Measurements from ENCODE around the gene ITPK1.

Gene ITPK1

GRCh38 chr14:93103392-93104080 lies 12.2 kb downstream of the ITPK1 start:
- H3K9me3 ChIP-seq (ENCODE audit: control insufficient read depth, insufficient read depth, low read length), result no peaks in the 10 kb centered on the region
- peaks cover 13% of the 10 kb centered on the region for H3K4me1 ChIP-seq (ENCODE audit: insufficient read depth, low read length)
- H3K36me3 ChIP-seq (ENCODE audit: insufficient read depth, low read length), result no peaks in the 10 kb centered on the region
- H3K9ac ChIP-seq (ENCODE audit: low read depth, low read length), result no peak overlapping the region

- Histone ChIP-seq H3K9me3 (ENCODE audit: control insufficient read depth, insufficient read depth, low read length) (no peaks in the 10 kb centered on the region), H3K36me3 (ENCODE audit: insufficient read depth, low read length) (no peaks in the 10 kb centered on the region), H3K9ac (ENCODE audit: low read depth, low read length) (no peak overlapping the region), H3K4me1 (ENCODE audit: insufficient read depth, low read length) (peaks cover 13% of the 10 kb centered on the region)
Observed at GRCh38 chr14:93102141-93102540, 13.6 kb downstream of the ITPK1 start.

- Histone ChIP-seq H3K9me3 (ENCODE audit: control insufficient read depth, insufficient read depth, low read length) (no peaks in the 10 kb centered on the region), H3K9ac (ENCODE audit: low read depth, low read length) (no peak overlapping the region), H3K36me3 (ENCODE audit: insufficient read depth, low read length) (no peaks in the 10 kb centered on the region), H3K4me1 (ENCODE audit: insufficient read depth, low read length) (peaks cover 13% of the 10 kb centered on the region)
Observed at GRCh38 chr14:93101181-93101580, 14.5 kb downstream of the ITPK1 start.

- Histone ChIP-seq H3K9me3 (ENCODE audit: control insufficient read depth, insufficient read depth, low read length) (no peaks in the 10 kb centered on the region), H3K4me1 (ENCODE audit: insufficient read depth, low read length) (peaks cover 13% of the 10 kb centered on the region), H3K9ac (ENCODE audit: low read depth, low read length) (no peak overlapping the region), H3K36me3 (ENCODE audit: insufficient read depth, low read length) (no peaks in the 10 kb centered on the region)
Observed at GRCh38 chr14:93100570-93100969, 15.2 kb downstream of the ITPK1 start.

- H3K9me3 ChIP-seq (ENCODE audit: control insufficient read depth, insufficient read depth, low read length), result no peaks in the 10 kb centered on the region
- H3K36me3 ChIP-seq (ENCODE audit: insufficient read depth, low read length), result no peaks in the 10 kb centered on the region
- H3K9ac ChIP-seq (ENCODE audit: low read depth, low read length), result no peak overlapping the region
- peaks cover 13% of the 10 kb centered on the region for H3K4me1 ChIP-seq (ENCODE audit: insufficient read depth, low read length)
Observed at GRCh38 chr14:93100100-93100499, 15.6 kb downstream of the ITPK1 start.

GRCh38 chr14:93099643-93100042 lies 16.1 kb downstream of the ITPK1 start:
- Histone ChIP-seq H3K9me3 (ENCODE audit: control insufficient read depth, insufficient read depth, low read length) (no peaks in the 10 kb centered on the region), H3K36me3 (ENCODE audit: insufficient read depth, low read length) (no peaks in the 10 kb centered on the region), H3K9ac (ENCODE audit: low read depth, low read length) (no peak overlapping the region), H3K4me1 (ENCODE audit: insufficient read depth, low read length) (peaks cover 13% of the 10 kb centered on the region)

- H3K36me3 ChIP-seq (ENCODE audit: insufficient read depth, low read length), result no peaks in the 10 kb centered on the region
- H3K9ac ChIP-seq (ENCODE audit: low read depth, low read length), result no peak overlapping the region
Observed at GRCh38 chr14:93099196-93099595, 16.5 kb downstream of the ITPK1 start.

GRCh38 chr14:93096691-93097322 lies 18.9 kb downstream of the ITPK1 start:
- Histone ChIP-seq H3K9ac (ENCODE audit: low read depth, low read length) (no peak overlapping the region), H3K9me3 (ENCODE audit: control insufficient read depth, insufficient read depth, low read length) (no peaks in the 10 kb centered on the region), H3K4me1 (ENCODE audit: insufficient read depth, low read length) (peaks cover 13% of the 10 kb centered on the region), H3K36me3 (ENCODE audit: insufficient read depth, low read length) (no peaks in the 10 kb centered on the region)

More at GRCh38 chr14:93099196-93099595, 16.5 kb downstream of the ITPK1 start:
- Histone ChIP-seq H3K9me3 (ENCODE audit: control insufficient read depth, insufficient read depth, low read length) (no peaks in the 10 kb centered on the region), H3K4me1 (ENCODE audit: insufficient read depth, low read length) (peaks cover 13% of the 10 kb centered on the region)

- Histone ChIP-seq H3K36me3 (ENCODE audit: insufficient read depth, low read length) (no peaks in the 10 kb centered on the region), H3K9ac (ENCODE audit: low read depth, low read length) (no peak overlapping the region), H3K4me1 (ENCODE audit: insufficient read depth, low read length) (peaks cover 13% of the 10 kb centered on the region; the same call in 1 of the 2 replicates), H3K9me3 (ENCODE audit: control insufficient read depth, insufficient read depth, low read length) (no peaks in the 10 kb centered on the region)
Observed at GRCh38 chr14:93095742-93096510, 19.8 kb downstream of the ITPK1 start.

- Histone ChIP-seq H3K9me3 (ENCODE audit: control insufficient read depth, insufficient read depth, low read length) (no peaks in the 10 kb centered on the region), H3K4me1 (ENCODE audit: insufficient read depth, low read length) (no peaks in the 10 kb centered on the region; the same call in 1 of the 2 replicates), H3K36me3 (ENCODE audit: insufficient read depth, low read length) (no peaks in the 10 kb centered on the region), H3K9ac (ENCODE audit: low read depth, low read length) (no peak overlapping the region)
Observed at GRCh38 chr14:93094121-93094918, 21.4 kb downstream of the ITPK1 start.

- no peak overlapping the region for H3K9ac ChIP-seq (ENCODE audit: low read depth, low read length)
- no peaks in the 10 kb centered on the region for H3K36me3 ChIP-seq (ENCODE audit: insufficient read depth, low read length)
- no peaks in the 10 kb centered on the region; the same call in 1 of the 2 replicates for H3K4me1 ChIP-seq (ENCODE audit: insufficient read depth, low read length)
- no peaks in the 10 kb centered on the region for H3K9me3 ChIP-seq (ENCODE audit: control insufficient read depth, insufficient read depth, low read length)
Observed at GRCh38 chr14:93092606-93093556, 22.8 kb downstream of the ITPK1 start.

GRCh38 chr14:93091666-93092065 lies 24.1 kb downstream of the ITPK1 start:
- Histone ChIP-seq H3K4me1 (ENCODE audit: insufficient read depth, low read length) (peaks cover 2% of the 10 kb centered on the region; the same call in 1 of the 2 replicates), H3K36me3 (ENCODE audit: insufficient read depth, low read length) (no peaks in the 10 kb centered on the region), H3K9me3 (ENCODE audit: control insufficient read depth, insufficient read depth, low read length) (peaks cover 5% of the 10 kb centered on the region; the same call in 1 of the 2 replicates), H3K9ac (ENCODE audit: low read depth, low read length) (no peak overlapping the region)

GRCh38 chr14:93090826-93091555 lies 24.7 kb downstream of the ITPK1 start:
- H3K4me1 ChIP-seq (ENCODE audit: insufficient read depth, low read length), result peaks cover 9% of the 10 kb centered on the region
- no peaks in the 10 kb centered on the region for H3K36me3 ChIP-seq (ENCODE audit: insufficient read depth, low read length)
- H3K9ac ChIP-seq (ENCODE audit: low read depth, low read length), result no peak overlapping the region
- peaks cover 5% of the 10 kb centered on the region; the same call in 1 of the 2 replicates for H3K9me3 ChIP-seq (ENCODE audit: control insufficient read depth, insufficient read depth, low read length)

Measured in ES-I3 (cell line).